NCI-H146 (cell line): ENCODE data around the gene CPN2.

Source experiments
- DNase-seq: peaks from one replicate; lab custom pipeline; 2025; lab: John Stamatoyannopoulos, UW

The CPN2 gene

GRCh38 chr3:194328053-194328657, 23.0 kb downstream of the CPN2 start:
- DNase-seq: no peak

GRCh38 chr3:194327218-194328052, 23.7 kb downstream of the CPN2 start:
- DNase-seq: no peak

GRCh38 chr3:194326968-194327217, 24.2 kb downstream of the CPN2 start:
- no peak for DNase-seq

- DNase-seq: no peak
Measured at GRCh38 chr3:194326192-194326967, 24.7 kb downstream of the CPN2 start.

- no peak for DNase-seq
Measured at GRCh38 chr3:194325424-194326153, 25.5 kb downstream of the CPN2 start.

- DNase-seq: no peak
Measured at GRCh38 chr3:194324823-194325327, 26.3 kb downstream of the CPN2 start.

GRCh38 chr3:194323785-194324735, 27.1 kb downstream of the CPN2 start:
- no peak for DNase-seq

- DNase-seq: no peak
Measured at GRCh38 chr3:194322678-194323211, 28.4 kb downstream of the CPN2 start.

GRCh38 chr3:194321693-194322640, 29.2 kb downstream of the CPN2 start:
- peak; percentile 72 for DNase-seq

GRCh38 chr3:194320744-194321243, 30.3 kb downstream of the CPN2 start:
- no peak for DNase-seq

- DNase-seq: no peak
Measured at GRCh38 chr3:194320100-194320499, 31.0 kb downstream of the CPN2 start.

GRCh38 chr3:194318511-194319161, 32.5 kb downstream of the CPN2 start:
- no peak for DNase-seq

- no peak for DNase-seq
Measured at GRCh38 chr3:194316918-194317317, 34.2 kb downstream of the CPN2 start.

GRCh38 chr3:194315965-194316361, 35.2 kb downstream of the CPN2 start:
- peak; percentile 76 for DNase-seq

- DNase-seq: peak; percentile 98
Measured at GRCh38 chr3:194315088-194315964, 35.8 kb downstream of the CPN2 start.

- no peak for DNase-seq
Measured at GRCh38 chr3:194314388-194315068, 36.6 kb downstream of the CPN2 start.
